PFSK-1 (cell line): ENCODE data around the gene ADD1.

Source experiments
- POLR2AphosphoS5 ChIP-seq: IDR thresholded peaks from 2 replicates; pipeline ENCODE4 v1.6.1; 2012; ENCODE audit warnings: low read depth, mild to moderate bottlenecking, control low read depth, low read length, moderate library complexity
- SIN3A ChIP-seq: IDR thresholded peaks from 2 replicates; pipeline ENCODE4 v1.6.1; 2012; ENCODE audit warnings: mild to moderate bottlenecking, low read length, moderate library complexity, borderline replicate concordance; ENCODE audit not compliant: insufficient read depth
- TAF1 ChIP-seq: IDR thresholded peaks from 2 replicates; pipeline ENCODE4 v1.6.1; 2012; ENCODE audit warnings: low read length, control low read depth, borderline replicate concordance; ENCODE audit not compliant: insufficient read depth

GRCh38 chr4:2911868-2912267 lies 68.2 kb downstream of the ADD1 start:
- TF ChIP-seq SIN3A (no peak), POLR2AphosphoS5 (no peak), TAF1 (no peak)
